ENCODE data around the gene AUTS2. TPM values are rescaled to one million over a fixed set of nuclear protein-coding genes. Genes with fewer than 3 reads are reported as not detected.

The AUTS2 gene
- total RNA-seq, 1 donor from 2014 or later, result 40.0 TPM

DNA sequence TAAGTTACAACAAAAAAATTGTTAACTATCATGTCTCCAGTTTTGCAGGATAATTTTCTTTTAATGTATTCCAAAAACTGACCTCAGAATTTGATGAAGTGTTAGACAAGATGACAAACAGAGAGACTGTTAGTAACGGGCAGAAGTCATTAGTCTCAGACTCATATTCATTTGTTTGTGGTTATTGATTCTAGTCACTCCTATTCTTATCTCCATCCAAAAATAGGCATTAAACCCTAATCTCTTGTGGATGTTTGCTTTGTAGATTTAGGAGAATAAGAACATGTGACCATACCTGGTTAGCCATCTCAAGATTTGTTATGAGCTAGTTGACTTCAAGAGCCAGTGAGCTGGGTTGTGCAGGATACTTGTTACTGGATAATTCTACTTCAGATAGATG is 261.1 kb downstream of the AUTS2 start:
- DNase-seq, result no peak

DNA sequence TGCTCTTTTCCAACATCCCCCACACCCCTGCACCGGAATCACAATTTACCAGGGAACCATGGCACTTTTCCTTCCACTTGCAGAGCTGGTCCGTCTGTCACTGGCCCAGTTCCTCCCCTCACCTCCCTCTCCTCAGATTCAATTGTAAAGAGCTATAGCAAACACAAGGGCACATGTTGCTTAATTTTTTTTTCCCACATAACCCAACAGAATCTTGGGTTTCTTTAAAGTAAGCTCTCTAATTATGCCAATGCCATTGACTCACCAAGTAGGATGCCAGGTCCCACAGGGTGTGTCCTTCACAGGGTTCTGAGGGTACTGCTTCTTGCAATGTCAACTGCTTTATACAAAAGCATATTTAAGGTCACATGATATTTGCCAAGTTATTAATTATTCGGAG is 262.2 kb downstream of the AUTS2 start:
- no peak for DNase-seq

DNA sequence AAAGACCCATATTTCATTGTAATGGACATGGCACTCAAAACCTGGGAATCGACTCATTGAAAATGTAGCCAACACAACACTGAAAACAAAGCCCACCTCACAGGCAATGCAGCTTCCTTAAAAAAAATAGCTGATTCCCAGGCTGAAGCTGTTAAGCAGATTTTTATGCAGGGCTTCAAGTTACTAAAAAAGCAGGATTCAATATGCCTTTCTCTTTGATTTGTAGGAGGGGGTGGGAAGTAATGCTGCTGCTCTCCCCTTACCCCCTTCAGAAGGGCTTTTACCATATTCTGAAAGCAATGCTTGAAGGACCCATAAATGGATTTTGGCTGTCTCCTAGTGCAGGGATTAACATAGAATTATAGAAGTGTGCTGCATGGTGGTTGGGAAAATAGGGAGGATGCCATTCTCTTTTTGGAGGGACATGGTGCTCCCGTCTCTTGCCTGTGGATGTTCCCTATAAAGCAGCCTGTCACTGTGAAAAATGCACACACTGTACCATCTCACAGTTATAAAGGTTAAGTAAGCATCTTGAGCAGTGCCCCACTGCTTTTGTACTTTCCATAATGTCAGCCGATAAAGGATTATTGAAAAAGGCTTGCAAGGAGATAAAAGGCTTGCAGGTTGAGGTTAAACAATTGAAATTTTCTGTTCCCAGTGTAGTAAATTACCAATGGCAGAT is 262.8 kb downstream of the AUTS2 start:
- DNase-seq, result no peak

DNA sequence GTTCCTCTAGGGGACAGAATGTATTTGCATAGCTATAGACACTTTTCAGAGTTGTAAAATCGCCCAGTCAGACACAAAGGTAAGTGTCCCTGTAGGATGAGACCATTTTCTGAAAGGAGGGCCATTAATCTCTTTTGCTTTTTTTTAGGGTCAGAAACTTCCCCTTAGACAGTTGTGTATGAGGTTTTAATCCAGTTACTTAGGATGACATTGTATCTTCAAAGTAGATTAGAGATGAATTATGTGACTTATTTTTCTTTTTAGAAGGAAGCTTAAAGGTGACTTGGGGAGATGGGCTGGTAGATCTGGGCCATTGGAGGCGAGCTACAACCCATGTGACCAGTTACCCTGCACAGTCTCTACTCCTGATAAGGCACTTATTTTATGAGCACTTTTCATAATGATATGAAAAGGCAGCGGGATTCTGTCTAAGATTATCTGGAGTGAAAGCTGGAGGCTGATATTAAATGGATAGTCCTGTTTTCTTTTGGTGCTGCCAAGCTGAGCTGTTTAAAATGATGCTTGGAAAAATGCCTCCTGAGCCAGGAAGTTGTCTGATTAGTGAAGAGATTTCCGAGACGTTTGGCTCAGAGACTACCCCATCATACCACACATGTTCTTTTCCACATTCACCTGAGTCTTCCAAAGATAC is 264.3 kb downstream of the AUTS2 start:
- DNase-seq, result peak; percentile 14

DNA sequence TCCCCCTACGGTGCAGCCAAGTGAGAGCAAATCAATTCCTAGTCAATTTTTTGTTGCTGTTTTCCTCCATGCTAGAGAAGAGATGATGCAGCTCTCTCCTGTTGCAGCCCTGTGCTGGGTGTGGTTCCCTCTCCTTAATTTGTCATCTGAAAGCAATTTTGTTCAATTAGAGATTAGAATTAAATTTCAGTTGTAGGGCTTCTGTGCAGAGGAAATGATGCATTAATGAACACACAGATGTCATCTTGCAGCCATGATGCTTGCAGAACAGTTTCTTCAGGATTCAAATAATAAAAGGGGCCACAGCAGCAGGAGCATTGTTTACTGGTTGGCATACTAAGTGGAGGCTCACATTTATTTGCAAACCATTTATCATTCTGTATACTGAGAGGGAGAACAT is 266.0 kb downstream of the AUTS2 start:
- DNase-seq, result peak; percentile 12

DNA sequence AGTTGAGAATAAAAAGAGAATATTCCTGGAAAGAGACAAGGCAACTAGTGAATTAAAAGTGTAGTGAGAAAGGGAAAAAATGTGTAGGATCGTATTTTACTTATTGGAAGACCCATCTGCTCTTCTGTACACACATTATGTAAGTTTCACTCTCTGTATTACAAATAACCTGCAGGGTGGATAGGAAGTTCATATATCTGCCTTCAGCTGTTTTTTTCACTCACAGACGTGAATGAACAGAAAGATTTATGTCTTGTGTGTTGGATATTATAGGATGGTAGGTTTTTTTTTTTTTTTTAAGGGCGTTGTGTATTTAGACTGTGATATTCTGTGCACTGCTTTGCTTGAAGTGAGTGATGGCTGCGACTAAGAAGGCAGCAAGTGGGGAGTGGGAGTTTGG is 266.5 kb downstream of the AUTS2 start:
- DNase-seq, result peak; percentile 16

DNA sequence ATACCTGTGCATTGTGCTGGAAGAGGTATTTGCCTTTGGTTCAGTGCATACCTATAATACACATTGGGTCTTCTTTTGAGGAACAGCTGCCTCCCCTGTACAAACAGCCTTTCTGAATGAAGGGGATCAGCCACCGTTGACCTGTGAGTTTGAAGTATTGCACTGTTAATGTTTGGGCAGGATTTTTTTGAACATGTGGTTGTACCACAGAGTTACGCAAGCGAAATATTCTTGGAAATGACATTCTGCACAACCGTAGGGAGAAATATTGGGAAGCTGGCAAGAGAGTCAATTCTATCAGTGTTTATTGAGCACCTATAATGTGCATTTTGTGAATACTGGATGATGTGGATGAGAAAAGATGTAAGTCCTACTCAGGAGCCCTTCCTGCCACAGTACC is 270.6 kb downstream of the AUTS2 start:
- no peak for DNase-seq

DNA sequence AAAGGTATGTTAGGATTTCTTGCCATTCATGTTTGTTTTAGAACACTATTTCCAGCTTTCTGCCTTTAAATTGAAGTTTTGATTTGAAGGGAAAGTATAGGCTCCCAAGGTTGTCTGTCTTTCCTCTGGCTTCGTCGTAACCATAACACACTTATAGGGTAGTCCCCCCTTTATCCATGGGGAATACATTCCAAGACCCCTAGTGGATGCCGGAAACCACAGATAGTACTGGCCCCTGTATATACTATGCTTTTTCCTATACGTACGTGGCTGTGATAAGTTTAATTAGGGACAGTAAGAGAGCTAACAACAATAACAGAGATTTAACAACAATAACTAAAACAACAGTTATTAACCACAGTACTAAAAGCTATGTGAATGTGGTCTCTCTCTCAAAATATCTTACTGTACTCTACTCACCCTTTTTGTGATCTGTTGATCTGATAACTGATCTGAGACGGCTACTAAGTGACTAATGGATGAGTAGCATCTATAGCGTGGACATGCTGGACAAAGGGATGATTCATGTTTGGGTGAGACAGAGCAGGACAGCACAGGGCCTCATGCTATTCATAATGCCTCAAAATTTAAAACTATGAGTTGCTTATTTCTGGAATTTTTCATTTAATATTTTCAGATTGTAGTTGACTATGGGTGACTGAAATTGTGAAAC is 273.1 kb downstream of the AUTS2 start:
- no peak for DNase-seq

DNA sequence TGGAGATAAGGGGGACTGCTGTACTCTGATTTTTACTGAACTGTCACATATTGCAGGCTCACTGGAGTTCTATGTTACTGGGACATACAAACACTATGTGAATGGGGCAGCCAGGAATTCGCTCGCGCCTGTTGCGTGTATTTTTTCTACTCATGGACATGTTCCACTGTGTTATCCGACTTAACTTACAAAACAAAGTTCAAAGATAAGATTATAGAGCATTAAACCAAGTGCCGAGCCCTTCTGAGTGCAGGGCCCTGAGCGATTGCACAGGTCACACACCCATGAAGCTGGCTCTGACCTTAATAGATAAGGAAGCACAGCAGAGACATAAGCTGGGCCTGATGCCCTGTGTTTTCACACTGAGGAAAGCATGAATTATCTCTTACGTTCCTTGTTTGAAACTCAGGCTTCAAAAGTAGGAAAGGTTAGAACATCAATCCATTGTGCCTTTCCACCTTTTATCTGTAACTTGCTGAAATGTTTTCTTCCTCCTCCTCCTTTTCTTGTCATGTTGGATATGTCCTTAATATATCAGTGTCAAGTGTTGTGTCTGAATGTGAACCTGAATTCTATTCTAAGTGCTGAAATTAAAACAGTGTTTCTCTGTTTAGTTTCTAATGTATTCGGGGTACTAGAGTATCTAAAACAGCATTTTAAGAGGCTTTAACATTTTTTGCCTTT is 273.8 kb downstream of the AUTS2 start:
- peak; percentile 11 for DNase-seq

DNA sequence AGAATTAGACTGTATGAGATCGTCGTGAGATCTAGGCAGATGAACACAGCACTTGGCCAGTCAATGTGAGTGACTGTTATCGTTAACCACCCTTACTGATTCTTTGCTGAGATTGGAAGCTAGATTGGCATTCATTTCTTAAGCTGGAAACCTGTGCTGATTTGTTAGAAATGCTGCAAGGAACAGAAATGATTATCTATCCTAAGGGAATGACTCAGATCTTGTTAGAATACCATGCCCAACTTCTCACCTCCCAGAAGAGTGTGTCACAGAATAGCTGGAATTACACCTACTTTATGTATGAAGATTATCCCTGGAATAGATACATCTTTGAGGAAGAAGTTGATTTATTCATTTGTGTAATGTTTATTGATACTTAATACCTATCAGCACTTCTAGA is 275.2 kb downstream of the AUTS2 start:
- DNase-seq, result no peak

DNA sequence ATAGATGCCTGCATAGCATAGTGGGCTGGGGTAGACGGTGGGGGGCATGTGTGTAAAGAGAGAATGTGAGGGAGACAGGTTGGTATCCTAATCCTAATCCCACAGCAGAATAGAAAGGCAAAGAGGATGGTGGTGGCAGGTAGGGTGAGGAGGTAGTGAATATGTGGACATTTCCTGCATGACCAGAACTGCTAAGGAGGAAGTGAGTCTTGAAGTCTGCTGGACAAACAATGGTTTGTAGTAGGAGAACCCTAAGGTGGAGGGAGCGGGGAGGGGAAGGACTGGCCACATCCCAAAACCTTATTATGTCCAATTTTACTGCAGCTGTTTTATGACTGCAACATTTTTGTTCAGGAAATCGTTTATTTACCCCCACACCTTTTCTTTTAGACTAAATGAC is 279.7 kb downstream of the AUTS2 start:
- peak; percentile 14 for DNase-seq

DNA sequence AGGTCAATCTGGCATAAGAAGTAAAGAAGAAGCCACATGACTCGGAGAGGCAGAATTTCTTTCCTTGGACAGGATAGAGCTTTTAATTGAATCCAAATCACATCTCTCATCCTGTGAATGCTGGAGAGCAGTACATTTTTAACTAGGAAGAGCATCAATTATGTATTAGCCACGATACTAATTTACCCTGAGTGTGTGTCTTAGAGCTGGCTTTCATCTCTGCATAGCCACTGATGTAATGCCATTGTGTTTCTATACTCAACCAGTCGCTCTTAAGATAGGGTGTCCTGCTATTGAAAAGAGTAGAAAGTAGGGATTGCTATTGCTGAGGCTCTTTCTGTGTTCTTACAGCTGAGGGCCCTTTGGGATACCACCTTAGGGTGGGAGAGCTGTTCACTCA is 280.3 kb downstream of the AUTS2 start:
- no peak for DNase-seq

DNA sequence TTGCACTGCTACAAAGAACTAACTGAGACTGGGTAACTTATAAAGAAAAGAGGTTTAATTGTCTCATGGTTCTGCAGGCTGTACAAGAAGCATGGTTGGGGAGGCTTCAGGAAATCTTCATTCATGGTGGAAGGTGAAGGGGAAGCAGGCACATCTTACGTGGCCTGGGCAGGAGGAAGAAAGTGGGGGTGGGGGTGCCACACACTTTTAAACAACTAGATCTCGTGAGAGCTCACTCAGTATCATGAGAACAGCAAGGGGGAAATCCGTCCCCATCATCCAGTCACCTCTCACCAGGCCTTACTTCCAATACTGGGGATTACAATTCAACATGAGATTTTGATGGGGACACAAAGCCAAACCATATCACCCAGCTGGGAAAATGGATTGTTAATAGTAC is 281.7 kb downstream of the AUTS2 start:
- DNase-seq, result no peak

DNA sequence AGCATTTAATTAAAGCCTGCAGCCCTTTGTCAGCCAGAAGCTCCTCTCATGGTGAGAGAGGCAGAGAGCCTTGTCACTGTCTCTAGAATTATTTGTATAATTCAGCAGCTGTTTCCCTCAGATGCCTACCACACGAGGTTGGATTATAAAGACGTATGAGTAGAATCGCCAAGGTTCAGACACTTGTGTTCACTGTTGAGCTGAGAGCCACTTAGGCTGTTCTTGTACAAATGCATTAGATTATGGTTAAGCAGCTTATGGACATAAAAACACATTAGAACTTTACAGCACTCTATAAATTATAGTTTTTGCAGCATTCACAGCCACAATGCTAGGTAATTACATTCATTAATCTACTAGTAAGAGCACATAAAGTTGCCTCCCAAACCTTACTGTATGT is 282.6 kb downstream of the AUTS2 start:
- DNase-seq, result peak; percentile 51

DNA sequence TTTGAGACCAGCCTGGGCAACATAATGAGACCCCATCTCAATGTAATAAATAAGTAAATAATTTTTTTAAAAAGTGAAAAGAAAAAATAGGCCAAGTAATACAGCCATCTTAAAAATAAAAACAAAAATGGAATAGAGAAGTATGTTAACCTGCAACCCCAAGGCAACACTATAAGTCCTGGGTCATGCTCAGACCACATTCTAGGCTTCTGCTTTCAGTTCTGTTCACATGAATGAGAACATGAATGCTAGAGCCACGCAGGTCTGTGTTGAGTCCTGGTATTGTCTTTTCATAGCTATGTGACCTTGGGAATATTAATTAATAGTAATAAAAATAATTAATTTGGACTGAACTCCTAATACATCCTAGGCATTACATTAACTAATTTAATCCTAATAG is 284.0 kb downstream of the AUTS2 start:
- no peak for DNase-seq

DNA sequence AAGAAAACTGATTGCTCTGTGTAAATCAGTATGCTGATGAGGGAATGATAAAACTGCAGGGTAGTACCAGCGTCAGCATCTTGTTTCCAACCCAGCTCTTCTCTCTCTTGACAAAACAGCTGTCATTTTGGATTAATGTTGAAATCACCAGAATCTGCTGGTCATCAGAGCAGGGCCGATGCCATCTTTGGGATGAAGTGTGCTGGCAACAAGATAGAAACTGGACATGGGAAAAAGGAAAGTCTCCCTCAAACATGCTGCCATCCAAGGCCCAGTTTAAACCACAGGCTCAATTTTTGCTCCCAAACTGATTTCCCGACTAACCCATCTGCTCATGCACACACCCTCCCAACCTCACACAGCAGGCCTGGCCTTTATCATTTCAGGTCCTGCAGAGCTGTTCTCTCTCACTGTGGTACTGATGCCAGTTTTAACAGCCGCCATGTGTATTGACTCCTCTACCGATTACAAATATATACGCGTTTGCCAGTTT is 285.2 kb downstream of the AUTS2 start:
- no peak for DNase-seq

DNA sequence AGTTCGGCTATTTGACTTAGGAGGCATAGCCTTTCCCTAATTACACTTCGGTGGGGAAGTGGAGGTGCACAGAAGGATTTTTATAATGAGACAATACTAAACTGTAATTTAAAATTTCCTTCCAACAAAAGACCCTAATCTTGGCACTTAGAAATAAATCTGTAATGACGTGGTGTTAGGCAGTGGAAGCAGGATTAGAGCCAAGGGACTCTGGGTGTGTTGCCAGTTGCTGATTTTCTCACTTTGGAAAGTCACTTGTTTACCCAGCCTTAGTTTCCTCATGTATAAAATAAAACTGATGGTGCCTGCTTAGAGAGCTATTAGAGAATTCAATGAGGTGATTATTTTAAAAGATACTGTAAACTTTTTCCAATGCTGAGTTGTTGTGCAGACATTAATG is 287.2 kb downstream of the AUTS2 start:
- DNase-seq, result no peak

DNA sequence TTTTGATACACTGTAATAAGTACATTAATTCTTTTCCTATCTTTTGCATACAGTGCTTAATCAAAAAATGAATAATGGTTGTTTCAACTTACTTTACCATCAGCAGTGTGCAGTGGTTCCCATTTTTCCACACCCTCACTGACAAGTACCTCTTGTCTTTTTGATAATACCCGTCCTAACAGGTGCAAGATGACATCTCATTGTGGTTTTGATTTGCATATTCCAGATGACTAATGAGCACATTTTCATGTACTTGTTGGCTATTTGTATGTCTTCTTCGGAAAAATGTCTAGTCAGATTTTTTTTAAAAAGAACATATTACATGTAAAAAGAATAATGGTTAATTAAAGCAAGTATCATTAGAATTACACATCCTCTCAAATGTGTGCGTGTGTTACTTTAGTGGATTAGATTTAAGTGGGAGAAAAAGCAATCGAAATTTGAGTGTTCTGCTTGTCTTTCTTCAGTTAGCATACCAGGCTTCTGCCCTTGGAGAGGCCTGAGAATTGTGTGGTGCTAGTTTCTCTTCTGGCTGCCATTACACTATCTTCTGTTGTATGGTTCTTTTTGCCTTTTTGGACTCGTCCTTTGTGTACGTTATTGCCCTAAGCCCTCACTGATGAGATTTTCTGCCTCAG is 291.2 kb downstream of the AUTS2 start:
- peak; percentile 39 for DNase-seq

DNA sequence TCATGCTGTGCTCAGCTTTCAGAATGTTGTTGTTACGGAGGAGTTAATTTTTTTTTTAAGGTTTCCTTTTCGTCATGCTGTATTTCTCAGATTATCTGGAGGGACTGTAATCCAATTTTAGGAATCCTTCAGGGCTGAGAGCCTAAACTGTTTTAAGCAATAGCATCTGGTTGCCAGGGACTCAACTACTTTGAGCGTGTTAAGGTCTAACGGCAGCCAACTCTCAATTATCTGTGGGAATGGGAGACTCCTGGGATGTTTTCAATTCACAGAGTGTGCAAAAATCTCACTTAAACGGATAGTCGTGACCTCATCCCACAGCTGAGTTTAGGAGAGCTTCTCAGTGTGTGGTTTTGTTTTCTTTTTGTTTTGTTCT is 291.7 kb downstream of the AUTS2 start:
- peak; percentile 86 for DNase-seq

DNA sequence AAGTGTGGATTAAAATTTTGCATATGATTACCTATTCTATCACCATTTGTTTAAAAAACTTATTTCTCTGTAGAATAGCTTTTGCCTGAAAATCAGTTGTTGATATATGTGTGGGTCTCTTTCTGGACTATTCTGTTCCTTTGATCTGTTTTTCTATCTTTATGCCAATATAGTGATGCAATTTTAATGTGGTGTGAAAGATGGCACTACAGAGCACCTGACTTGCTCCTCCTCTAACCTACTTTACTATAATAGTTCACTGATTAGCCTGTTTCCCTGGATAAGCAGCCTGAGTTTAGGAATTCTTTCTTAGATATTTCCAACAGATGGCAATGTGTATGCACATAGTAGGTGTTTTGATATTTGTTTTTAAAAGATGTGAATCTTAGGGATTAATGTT is 294.5 kb downstream of the AUTS2 start:
- DNase-seq, result no peak

DNA sequence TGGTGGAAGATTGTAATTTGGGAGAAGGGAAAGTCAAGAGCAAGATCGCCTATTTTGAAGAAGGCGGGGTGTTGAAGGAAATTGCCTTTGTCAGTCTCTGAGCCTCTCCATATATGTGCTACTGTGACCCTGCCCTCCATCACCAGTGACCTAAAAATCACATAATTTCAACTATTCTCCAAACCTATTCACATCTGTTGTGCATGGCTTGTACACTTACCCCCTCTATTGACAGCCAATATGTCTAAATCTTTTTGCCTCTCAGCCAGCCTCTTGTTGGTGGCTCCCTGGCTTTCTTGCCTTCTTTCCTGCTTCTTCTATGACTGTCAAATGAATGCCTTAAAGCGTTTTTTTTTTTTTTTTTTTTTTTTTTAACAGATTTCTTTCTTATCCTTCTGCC is 295.6 kb downstream of the AUTS2 start:
- peak; percentile 49 for DNase-seq

DNA sequence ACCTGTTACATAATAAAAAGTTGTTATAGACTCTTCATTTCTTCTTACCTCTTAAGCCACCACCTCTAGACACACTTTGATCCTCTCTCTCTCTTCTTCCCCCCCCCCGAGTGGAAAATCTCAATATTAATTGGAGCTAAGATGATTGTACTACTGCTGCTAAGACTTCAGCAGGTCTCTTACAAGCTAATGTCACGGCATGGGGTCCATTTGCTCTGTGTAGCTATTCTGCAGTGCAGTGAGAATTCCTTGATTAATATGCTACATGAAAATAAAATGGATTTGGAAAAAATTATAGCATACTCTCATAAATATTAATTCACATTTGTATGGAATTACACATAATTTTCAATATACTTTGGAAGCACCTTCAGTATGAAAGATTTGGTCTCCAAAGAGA is 297.2 kb downstream of the AUTS2 start:
- DNase-seq, result no peak

DNA sequence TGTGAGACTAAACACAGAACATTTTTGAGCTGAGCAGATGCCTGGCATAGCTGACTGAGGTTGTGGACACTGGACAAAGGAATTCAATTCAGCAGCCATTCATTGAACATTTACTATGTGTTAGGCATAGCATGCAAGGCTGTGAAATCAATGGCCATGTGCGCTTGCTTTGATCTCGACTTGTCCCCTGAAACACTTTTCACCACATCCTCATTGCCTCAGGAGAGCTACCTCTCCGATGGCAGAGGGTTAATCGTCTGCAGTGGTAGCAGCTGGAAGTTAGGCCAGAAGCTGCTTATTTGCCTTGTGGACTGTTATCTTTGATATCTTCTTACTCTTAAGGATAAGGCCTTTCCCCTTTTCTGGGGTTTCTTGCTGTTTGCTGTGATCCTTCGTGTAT is 297.8 kb downstream of the AUTS2 start:
- DNase-seq, result no peak

Measured in tongue (tissue), 2 donors.